Esophagus muscularis mucosa (tissue), 4 donors: Measurements from ENCODE around the gene SNX9.

Experiments
- CTCF ChIP-seq, 3 experiments: fragments of 200-600 bp in 2 of 3; fragments of 450-650 bp in 1 of 3; sonication (generic) in 2 of 3; IDR thresholded peaks; one replicate each; pipeline ENCODE4 v1.5.1; 2017 to 2019; ENCODE audit warnings: antibody characterized with exemption in 3 of 3, mild to moderate bottlenecking in 2 of 3, moderate library complexity in 1 of 3
- EP300 ChIP-seq: sonication (generic); formaldehyde crosslinking; IDR thresholded peaks from one replicate; pipeline ENCODE4 v1.6.1; 2017; ENCODE audit warnings: antibody characterized with exemption
- POLR2A ChIP-seq: fragments of 450-650 bp; IDR thresholded peaks from one replicate; pipeline ENCODE4 v1.6.1; 2017; ENCODE audit warnings: antibody characterized with exemption, moderate library complexity, mild to moderate bottlenecking, low read depth

- TF ChIP-seq EP300 (no peak), CTCF (IDR thresholded peaks at IDR 0.05) (peak in 2 of 3 experiments; percentile 9 to 13), POLR2A (no peak)
These were observed 88.2 kb downstream of the SNX9 start for GRCh38 chr6:157911278-157911677.
